Measurements from ENCODE around the gene BPIFB3. TPM values are rescaled to one million over a fixed set of nuclear protein-coding genes. Genes with fewer than 3 reads are reported as not detected.

Gene BPIFB3
- polyA plus RNA-seq, 1 experiment: not detected

- no peaks in the 10 kb centered on the region for H3K36me3 ChIP-seq (ENCODE audit: control insufficient read depth, insufficient read depth, low read length)
- DNase-seq (ENCODE audit: low read depth): no peak
- ChIA-PET POLR2A (no interaction called here), CTCF (no interaction called here)
- H3K27me3 ChIP-seq (ENCODE audit: control insufficient read depth, insufficient read depth, low read length): 0 out of 2 replicates have a peak, but pooled peaks cover 2% of the 10 kb centered on the region
- TF ChIP-seq CTCF (IDR thresholded peaks at IDR 0.05; ENCODE audit: insufficient read depth, low read depth, low read length): no peak
- no peak overlapping the region for H3K4me3 ChIP-seq (ENCODE audit: low read depth, low read length)
Observed at GRCh38 chr20:33061658-33062028, 7.9 kb downstream of the BPIFB3 start.

DNA sequence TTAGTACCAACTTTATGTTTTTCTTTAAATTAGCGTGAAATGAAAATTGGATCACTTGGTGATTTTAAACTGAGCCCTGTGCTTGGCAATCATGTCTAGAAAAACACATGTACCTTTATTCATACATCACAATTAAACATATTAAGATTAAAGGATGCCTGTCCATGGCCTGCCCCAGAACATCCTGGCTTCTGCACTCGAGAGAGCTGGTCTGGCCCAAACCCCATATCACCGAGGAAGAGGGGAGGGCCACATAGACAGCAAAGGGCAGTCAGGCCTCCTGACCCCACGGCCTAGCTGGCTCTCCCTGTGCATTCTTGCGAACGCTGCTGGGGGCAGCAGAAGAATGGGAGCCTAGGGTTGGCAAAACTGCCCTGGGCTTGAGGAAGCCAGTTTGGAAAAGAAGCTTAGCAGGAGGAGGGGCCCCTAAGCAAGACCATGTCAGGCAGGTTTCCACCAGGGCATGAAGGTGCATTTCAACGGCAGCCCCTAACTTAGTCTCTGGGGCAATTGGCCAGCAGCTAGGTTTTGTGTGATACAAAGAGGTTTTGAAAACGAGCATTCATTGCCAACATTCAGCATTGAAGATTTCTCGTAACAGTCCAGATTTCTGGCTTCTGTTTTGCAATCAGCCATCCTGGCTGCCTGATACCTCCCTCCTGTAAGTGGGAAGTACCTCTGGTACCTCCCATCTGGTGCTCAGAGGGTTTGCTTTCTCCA is 8.6 kb downstream of the BPIFB3 start:
- no peak for DNase-seq (ENCODE audit: low read depth)
- no peak overlapping the region for H3K4me3 ChIP-seq (ENCODE audit: low read depth, low read length)
- POLR2A ChIA-PET: no interaction called here
- CTCF ChIA-PET: no interaction called here
- peaks cover 2% of the 10 kb centered on the region; the same call in 1 of the 2 replicates for H3K27me3 ChIP-seq (ENCODE audit: control insufficient read depth, insufficient read depth, low read length)
- no peak for TF ChIP-seq CTCF (IDR thresholded peaks at IDR 0.05; ENCODE audit: insufficient read depth, low read depth, low read length)
- no peaks in the 10 kb centered on the region for H3K36me3 ChIP-seq (ENCODE audit: control insufficient read depth, insufficient read depth, low read length)

DNA sequence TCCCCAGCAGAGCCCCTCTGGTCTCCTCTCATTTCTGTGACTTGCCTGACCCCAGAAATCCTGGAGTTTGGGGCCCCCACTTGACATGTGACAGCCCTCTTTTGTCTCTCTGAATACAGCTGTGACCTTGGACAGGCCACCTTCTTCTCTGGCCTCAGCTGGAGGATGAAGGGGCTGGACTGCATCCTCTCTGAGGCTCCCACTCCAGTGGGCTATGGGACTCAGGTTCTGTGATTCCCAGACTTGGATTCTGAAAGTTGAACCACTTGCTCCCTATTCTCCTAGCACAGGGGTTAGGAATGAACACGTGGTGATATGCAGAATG is 9.1 kb downstream of the BPIFB3 start:
- DNase-seq (ENCODE audit: low read depth): no peak
- Histone ChIP-seq H3K36me3 (ENCODE audit: control insufficient read depth, insufficient read depth, low read length) (no peaks in the 10 kb centered on the region), H3K4me3 (ENCODE audit: low read depth, low read length) (no peak overlapping the region), H3K27me3 (ENCODE audit: control insufficient read depth, insufficient read depth, low read length) (peaks cover 2% of the 10 kb centered on the region; the same call in 1 of the 2 replicates)
- ChIA-PET POLR2A (no interaction called here), CTCF (no interaction called here)
- no peak for TF ChIP-seq CTCF (IDR thresholded peaks at IDR 0.05; ENCODE audit: insufficient read depth, low read depth, low read length)

GRCh38 chr20:33063271-33063670 is 9.6 kb downstream of the BPIFB3 start:
- POLR2A ChIA-PET: no interaction called here
- Histone ChIP-seq H3K27me3 (ENCODE audit: control insufficient read depth, insufficient read depth, low read length) (peaks cover 2% of the 10 kb centered on the region; the same call in 1 of the 2 replicates), H3K36me3 (ENCODE audit: control insufficient read depth, insufficient read depth, low read length) (no peaks in the 10 kb centered on the region), H3K4me3 (ENCODE audit: low read depth, low read length) (no peak overlapping the region)
- DNase-seq (ENCODE audit: low read depth): no peak
- CTCF ChIA-PET: no interaction called here
- no peak for TF ChIP-seq CTCF (IDR thresholded peaks at IDR 0.05; ENCODE audit: insufficient read depth, low read depth, low read length)

DNA sequence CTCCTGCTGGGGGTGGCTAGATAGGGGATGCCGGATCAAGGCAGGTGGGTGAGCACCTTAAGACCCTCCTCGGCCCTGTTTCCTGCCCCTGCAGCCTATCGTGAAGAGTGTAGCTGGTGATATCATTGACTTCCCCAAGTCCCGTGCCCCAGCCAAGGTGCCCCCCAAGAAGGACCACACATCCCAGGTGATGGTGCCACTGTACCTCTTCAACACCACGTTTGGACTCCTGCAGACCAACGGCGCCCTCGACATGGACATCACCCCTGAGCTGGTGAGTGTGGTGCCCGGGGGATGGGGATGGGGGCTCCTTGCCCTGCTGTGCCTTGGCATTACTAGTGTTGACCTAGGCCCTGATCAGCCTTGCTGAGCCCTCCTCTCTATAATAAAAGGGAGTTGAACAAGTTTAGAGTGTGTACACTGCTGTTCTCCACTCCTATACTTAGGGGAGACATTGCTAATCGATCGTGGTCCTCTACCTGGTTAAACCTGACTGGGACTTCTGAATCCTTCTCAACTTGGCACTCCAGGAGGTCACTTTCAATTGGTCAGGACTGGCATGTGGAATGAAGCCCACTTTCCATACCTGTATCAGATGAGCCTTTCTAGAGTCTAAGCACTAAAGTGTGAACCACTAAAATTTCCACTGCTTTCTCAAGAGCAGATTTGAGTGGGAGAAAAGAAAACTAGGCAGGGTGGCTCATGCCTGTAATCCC is 11.0 kb downstream of the BPIFB3 start:
- peaks cover 4% of the 10 kb centered on the region; the same call in 1 of the 2 replicates for H3K27me3 ChIP-seq (ENCODE audit: control insufficient read depth, insufficient read depth, low read length)
- POLR2A ChIA-PET: no interaction called here
- DNase-seq (ENCODE audit: low read depth): no peak
- H3K4me3 ChIP-seq (ENCODE audit: low read depth, low read length): no peak overlapping the region
- H3K36me3 ChIP-seq (ENCODE audit: control insufficient read depth, insufficient read depth, low read length): no peaks in the 10 kb centered on the region
- no peak for TF ChIP-seq CTCF (IDR thresholded peaks at IDR 0.05; ENCODE audit: insufficient read depth, low read depth, low read length)
- CTCF ChIA-PET: interaction anchor here (0.6 kb wide), 1 partner anchor 135 kb away, joined by 3 read pairs; no protein-coding TSS in a partner anchor
